HG02623 (cell line): ENCODE data around the gene IL1R2.

Experiments used
- ATAC-seq: cut with Tn5 transposase; IDR thresholded peaks from one replicate; pipeline ENCODE4 v1.9.1; 2021; ENCODE audit warnings: moderate library complexity; ENCODE audit not compliant: unreplicated experiment

The IL1R2 gene

GRCh38 chr2:101972621-101973434 lies 18.9 kb upstream of the IL1R2 start:
- ATAC-seq: no peak

GRCh38 chr2:101974663-101975062 lies 17.1 kb upstream of the IL1R2 start:
- no peak for ATAC-seq

GRCh38 chr2:101975171-101975870 lies 16.4 kb upstream of the IL1R2 start:
- no peak for ATAC-seq

- no peak for ATAC-seq
Measured at GRCh38 chr2:101976891-101977290, 14.9 kb upstream of the IL1R2 start.

GRCh38 chr2:101980368-101980767 lies 11.4 kb upstream of the IL1R2 start:
- ATAC-seq: no peak

GRCh38 chr2:101981066-101981465 lies 10.7 kb upstream of the IL1R2 start:
- no peak for ATAC-seq

- no peak for ATAC-seq
Measured at GRCh38 chr2:101981504-101981903, 10.3 kb upstream of the IL1R2 start.

GRCh38 chr2:101982495-101983029 lies 9.2 kb upstream of the IL1R2 start:
- no peak for ATAC-seq

GRCh38 chr2:101983486-101983885 lies 8.3 kb upstream of the IL1R2 start:
- no peak for ATAC-seq

GRCh38 chr2:101983928-101984327 lies 7.8 kb upstream of the IL1R2 start:
- no peak for ATAC-seq

- ATAC-seq: no peak
Measured at GRCh38 chr2:101984656-101985055, 7.1 kb upstream of the IL1R2 start.

- no peak for ATAC-seq
Measured at GRCh38 chr2:101985101-101985792, 6.5 kb upstream of the IL1R2 start.

- ATAC-seq: no peak
Measured at GRCh38 chr2:101985793-101986164, 6.0 kb upstream of the IL1R2 start.

GRCh38 chr2:101986376-101986775 lies 5.4 kb upstream of the IL1R2 start:
- no peak for ATAC-seq

GRCh38 chr2:101986804-101987740 lies 4.7 kb upstream of the IL1R2 start:
- no peak for ATAC-seq

- no peak for ATAC-seq
Measured at GRCh38 chr2:101987832-101988231, 3.9 kb upstream of the IL1R2 start.

GRCh38 chr2:101988541-101988940 lies 3.2 kb upstream of the IL1R2 start:
- ATAC-seq: no peak

GRCh38 chr2:101989740-101990460 lies 1.9 kb upstream of the IL1R2 start:
- ATAC-seq: no peak

- ATAC-seq: no peak
Measured at GRCh38 chr2:101993772-101994171, 2.0 kb downstream of the IL1R2 start.

- no peak for ATAC-seq
Measured at GRCh38 chr2:101995019-101995418, 3.3 kb downstream of the IL1R2 start.
